HG03342 (cell line): Measurements from ENCODE around the gene RFT1.

Experiments
- ATAC-seq: cut with Tn5 transposase; IDR thresholded peaks from one replicate; pipeline ENCODE4 v1.9.1; 2021; ENCODE audit warnings: mild to moderate bottlenecking, moderate library complexity; ENCODE audit not compliant: unreplicated experiment

RFT1 gene

GRCh38 chr3:53092942-53093341 is 37.3 kb downstream of the RFT1 start:
- no peak for ATAC-seq

GRCh38 chr3:53092216-53092615 is 38.0 kb downstream of the RFT1 start:
- no peak for ATAC-seq

GRCh38 chr3:53091011-53091410 is 39.2 kb downstream of the RFT1 start:
- no peak for ATAC-seq

- ATAC-seq, result no peak
Observed at GRCh38 chr3:53089511-53089910, 40.7 kb downstream of the RFT1 start.

GRCh38 chr3:53085476-53085875 is 44.8 kb downstream of the RFT1 start:
- ATAC-seq, result no peak

GRCh38 chr3:53084310-53085001 is 45.8 kb downstream of the RFT1 start:
- no peak for ATAC-seq

- ATAC-seq, result no peak
Observed at GRCh38 chr3:53083949-53084309, 46.3 kb downstream of the RFT1 start.

- ATAC-seq, result no peak
Observed at GRCh38 chr3:53083521-53083920, 46.7 kb downstream of the RFT1 start.

- ATAC-seq, result no peak
Observed at GRCh38 chr3:53082736-53083135, 47.5 kb downstream of the RFT1 start.

- no peak for ATAC-seq
Observed at GRCh38 chr3:53081318-53081717, 48.9 kb downstream of the RFT1 start.

GRCh38 chr3:53080612-53081205 is 49.5 kb downstream of the RFT1 start:
- ATAC-seq, result no peak

GRCh38 chr3:53079791-53080555 is 50.3 kb downstream of the RFT1 start:
- no peak for ATAC-seq

GRCh38 chr3:53079147-53079546 is 51.1 kb downstream of the RFT1 start:
- ATAC-seq, result no peak

GRCh38 chr3:53078656-53079055 is 51.6 kb downstream of the RFT1 start:
- no peak for ATAC-seq

GRCh38 chr3:53077476-53078220 is 52.6 kb downstream of the RFT1 start:
- ATAC-seq, result no peak

GRCh38 chr3:53075743-53076140 is 54.5 kb downstream of the RFT1 start:
- no peak for ATAC-seq

- ATAC-seq, result no peak
Observed at GRCh38 chr3:53074761-53075742, 55.2 kb downstream of the RFT1 start.

GRCh38 chr3:53074366-53074696 is 55.9 kb downstream of the RFT1 start:
- no peak for ATAC-seq

GRCh38 chr3:53073553-53074365 is 56.5 kb downstream of the RFT1 start:
- no peak for ATAC-seq
